SK-N-SH (cell line): Measurements from ENCODE around the gene CRIM1.

ENCODE experiments used
- CTCF ChIP-seq: fragments of 200-600 bp; sonication (generic); IDR thresholded peaks from 2 replicates; pipeline ENCODE4 v1.6.1; 2017; ENCODE audit warnings: antibody characterized with exemption, mild to moderate bottlenecking, moderate library complexity
- RFX5 ChIP-seq: IDR thresholded peaks from 2 replicates; pipeline ENCODE4 v1.6.1; 2012; ENCODE audit warnings: mild to moderate bottlenecking, improper control_type of control experiment, low read length

- TF ChIP-seq RFX5 (no peak), CTCF (no peak)
Measured at GRCh38 chr2:36553683-36554082, 198.1 kb downstream of the CRIM1 start.
